ENCODE measurements around the gene C5orf63.

Gene C5orf63

DNA sequence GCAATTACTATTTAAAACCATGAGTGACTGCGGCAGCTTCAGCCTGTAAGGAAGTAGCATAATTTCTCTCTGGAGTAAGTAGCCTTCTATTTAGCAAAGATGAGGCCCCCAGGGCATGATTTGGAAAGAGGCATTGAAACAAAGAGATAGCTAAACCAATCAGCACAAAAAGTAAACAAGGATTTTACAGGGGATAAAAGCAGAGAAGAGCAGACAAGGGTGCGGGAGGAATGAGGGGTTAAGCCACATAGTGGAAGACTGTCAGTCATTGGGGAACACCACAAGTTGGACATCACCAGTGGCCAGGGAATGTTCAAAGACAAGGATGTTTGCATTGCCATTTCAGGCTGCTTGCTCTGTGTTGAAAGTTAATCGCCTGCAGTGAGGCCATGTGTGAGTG is 24.0 kb upstream of the C5orf63 start:
- no peak overlapping the region for H3K27ac ChIP-seq
- TF ChIP-seq ZFX (IDR thresholded peaks at IDR 0.05): no peak
- TF ChIP-seq, protein P1, sequence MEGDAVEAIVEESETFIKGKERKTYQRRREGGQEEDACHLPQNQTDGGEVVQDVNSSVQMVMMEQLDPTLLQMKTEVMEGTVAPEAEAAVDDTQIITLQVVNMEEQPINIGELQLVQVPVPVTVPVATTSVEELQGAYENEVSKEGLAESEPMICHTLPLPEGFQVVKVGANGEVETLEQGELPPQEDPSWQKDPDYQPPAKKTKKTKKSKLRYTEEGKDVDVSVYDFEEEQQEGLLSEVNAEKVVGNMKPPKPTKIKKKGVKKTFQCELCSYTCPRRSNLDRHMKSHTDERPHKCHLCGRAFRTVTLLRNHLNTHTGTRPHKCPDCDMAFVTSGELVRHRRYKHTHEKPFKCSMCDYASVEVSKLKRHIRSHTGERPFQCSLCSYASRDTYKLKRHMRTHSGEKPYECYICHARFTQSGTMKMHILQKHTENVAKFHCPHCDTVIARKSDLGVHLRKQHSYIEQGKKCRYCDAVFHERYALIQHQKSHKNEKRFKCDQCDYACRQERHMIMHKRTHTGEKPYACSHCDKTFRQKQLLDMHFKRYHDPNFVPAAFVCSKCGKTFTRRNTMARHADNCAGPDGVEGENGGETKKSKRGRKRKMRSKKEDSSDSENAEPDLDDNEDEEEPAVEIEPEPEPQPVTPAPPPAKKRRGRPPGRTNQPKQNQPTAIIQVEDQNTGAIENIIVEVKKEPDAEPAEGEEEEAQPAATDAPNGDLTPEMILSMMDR (conservative IDR thresholded peaks at IDR 0.05): no peak

DNA sequence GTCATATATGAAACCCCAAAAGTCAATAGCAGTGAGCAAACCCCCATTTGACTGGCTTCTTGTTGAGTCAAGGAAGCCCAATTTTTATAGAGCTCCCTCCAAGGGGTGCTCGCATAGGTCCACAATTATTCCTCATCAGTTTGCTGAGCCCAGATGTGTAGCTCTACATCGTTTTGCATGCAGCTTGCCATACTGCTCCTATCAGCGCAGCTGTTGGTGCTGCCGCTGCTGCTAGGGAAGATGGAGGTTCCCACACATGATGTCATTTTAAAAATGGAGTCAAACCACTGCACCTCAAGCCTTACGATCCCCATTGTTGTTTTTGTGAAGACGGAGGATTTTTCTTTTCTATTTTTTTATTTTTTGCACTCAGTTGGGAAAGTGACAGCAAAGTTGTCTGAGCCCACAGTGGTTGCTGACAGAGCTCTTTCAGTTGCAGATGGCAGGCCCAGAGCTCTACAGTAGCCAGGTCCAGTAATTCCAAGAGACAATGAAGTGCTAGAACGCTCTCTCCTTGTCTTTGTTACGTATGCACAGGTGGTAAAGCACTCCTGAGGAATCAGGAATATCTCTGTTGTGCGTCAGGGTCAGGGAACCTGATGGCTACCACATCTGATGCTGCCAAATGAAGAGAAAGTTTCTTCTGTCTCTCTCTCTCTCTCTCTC is 23.2 kb upstream of the C5orf63 start:
- H3K27ac ChIP-seq: no peak overlapping the region
- TF ChIP-seq ZFX (IDR thresholded peaks at IDR 0.05): no peak

DNA sequence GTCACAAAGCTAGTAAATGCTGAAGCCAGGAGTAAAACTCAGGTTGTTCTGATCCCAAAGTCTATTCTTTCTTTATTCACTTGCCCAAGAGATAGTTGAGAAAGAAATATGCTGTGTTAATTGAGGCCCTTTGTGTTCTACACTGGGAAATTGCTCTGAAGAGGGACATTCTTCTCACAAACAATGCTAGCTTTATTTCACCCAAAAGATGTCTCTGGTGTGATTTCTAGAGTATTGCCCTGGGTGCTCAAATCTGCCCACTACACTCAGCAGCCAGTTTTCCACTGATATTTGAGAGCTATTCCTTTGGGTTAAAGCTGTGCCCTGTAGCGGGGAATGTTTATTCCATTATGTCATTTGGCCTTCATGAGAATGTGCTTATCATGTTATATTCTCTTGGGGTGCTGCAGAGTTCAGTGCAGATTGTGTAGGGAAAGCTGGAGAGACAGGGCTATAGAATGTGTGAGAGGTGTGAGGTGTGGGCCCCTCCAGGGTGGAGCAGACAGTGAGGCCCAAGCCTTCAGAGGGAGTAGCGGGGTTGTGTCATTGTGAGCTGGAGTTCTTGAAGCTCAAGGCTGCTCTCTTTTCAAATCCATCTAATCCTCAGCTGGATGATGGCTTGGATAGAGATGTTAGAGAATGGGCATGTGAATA is 21.0 kb upstream of the C5orf63 start:
- TF ChIP-seq ZFX (IDR thresholded peaks at IDR 0.05): no peak
- TF ChIP-seq, protein P1 (conservative IDR thresholded peaks at IDR 0.05): no peak
- H3K27ac ChIP-seq: no peak overlapping the region

DNA sequence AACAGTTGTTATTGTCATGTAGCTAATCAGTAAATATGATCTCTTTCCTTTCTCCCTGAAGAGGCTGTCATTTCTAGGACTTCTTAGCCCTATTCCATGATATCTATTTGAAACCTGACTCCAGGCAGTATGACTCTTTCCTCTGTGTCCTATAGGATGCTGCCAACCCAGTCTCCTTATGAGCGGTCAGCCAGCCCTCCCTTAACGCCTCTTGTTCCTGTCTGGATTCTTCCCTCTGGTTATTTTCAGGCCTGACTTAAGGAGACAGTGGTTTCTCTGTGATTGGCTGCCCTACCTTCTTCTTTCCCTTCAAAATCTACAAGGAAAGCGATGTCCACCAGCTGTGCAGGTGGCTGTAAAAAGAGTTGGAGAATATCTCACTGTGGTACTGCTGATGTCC is 19.4 kb upstream of the C5orf63 start:
- H3K27ac ChIP-seq: no peak overlapping the region
- TF ChIP-seq ZFX (IDR thresholded peaks at IDR 0.05): no peak
- TF ChIP-seq, protein P1 (conservative IDR thresholded peaks at IDR 0.05): no peak

DNA sequence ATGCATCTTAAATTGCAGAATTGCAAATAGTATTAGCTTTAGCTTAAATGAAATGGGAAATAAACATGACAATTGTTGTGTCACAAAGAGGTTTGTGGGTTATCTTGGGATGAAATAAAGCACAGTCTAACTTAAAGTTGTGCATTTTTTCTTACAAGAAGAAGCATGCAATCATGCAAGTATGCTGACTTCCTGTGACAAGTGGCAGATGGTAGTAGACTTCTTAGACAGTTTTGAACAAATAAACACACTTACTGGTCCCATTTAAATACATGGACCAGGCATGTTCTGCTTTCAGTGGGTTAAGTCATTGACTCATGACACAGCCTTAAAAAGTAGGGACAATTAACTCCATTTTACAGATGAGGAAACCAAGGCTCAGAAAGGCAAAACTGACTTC is 15.9 kb upstream of the C5orf63 start:
- no peak overlapping the region for H3K27ac ChIP-seq
- TF ChIP-seq ZFX (IDR thresholded peaks at IDR 0.05): no peak
- TF ChIP-seq, protein P1 (conservative IDR thresholded peaks at IDR 0.05): no peak

DNA sequence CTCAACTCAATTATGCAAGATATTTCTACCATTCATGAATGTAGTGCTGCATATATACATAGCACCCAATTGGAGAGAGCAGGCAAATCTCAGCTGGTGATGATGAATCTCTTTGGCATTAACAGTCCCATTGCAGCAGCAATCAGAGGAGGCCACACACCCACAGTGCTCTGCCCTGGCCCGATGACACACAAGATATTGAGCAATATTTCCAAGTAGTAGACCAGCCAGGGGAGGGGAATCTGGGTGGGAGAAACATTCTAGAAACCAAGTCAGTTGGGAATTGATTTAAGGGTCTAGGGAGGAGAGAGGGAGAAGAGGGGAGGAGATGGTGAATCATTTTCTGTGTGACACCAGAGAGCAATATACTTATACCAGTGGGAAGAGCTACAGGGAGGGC is 14.9 kb upstream of the C5orf63 start:
- no peak for TF ChIP-seq ZFX (IDR thresholded peaks at IDR 0.05)
- TF ChIP-seq, protein P1 (conservative IDR thresholded peaks at IDR 0.05): no peak
- no peak overlapping the region for H3K27ac ChIP-seq

DNA sequence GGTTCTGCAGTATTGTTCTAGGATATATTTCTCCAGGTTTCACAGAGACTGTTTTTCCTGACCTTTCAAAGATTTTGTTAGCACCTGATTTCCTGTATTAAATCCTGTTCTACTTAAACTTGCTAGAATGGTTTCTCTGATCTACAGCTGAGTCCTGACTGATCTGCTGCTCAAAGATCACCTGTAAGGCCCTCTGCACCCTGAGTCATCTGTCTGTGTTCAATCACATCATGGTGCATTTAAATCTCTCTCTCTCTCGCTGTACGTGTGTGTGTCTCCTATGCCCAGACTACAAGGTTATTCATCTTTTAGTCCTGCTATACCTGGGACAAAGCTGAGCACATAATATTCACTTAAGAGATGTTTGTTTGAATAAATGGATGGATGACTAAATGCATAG is 13.3 kb upstream of the C5orf63 start:
- no peak overlapping the region for H3K27ac ChIP-seq
- TF ChIP-seq, protein P1 (conservative IDR thresholded peaks at IDR 0.05): no peak
- TF ChIP-seq ZFX (IDR thresholded peaks at IDR 0.05): no peak

DNA sequence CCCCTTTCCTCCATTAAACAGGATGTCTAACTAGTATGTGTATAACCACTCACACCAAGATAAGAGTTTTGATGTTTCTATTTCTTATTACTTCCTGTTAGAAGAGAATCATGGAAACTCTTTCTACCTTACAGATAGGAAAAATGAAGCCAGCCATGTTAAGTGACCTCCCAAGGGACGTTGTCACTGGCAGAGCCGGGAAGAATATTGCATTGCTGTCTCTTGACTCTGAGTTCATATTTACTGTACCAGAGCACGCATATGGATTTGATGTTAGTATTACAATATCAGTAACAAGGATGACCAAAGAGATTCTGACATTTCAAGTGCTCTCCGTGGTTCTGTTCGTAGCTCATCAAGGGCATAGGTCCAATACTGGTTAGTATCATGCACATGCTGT is 12.5 kb upstream of the C5orf63 start:
- H3K27ac ChIP-seq: no peak overlapping the region
- TF ChIP-seq ZFX (IDR thresholded peaks at IDR 0.05): no peak
- TF ChIP-seq, protein P1 (conservative IDR thresholded peaks at IDR 0.05): no peak
